ENCODE results near the gene C1orf232.

C1orf232 gene

GRCh38 chr1:26180010-26180506, 11.3 kb upstream of the C1orf232 start:
- no peak for FAIRE-seq
- no peak for DNase-seq (ENCODE audit: low spot score)

DNA sequence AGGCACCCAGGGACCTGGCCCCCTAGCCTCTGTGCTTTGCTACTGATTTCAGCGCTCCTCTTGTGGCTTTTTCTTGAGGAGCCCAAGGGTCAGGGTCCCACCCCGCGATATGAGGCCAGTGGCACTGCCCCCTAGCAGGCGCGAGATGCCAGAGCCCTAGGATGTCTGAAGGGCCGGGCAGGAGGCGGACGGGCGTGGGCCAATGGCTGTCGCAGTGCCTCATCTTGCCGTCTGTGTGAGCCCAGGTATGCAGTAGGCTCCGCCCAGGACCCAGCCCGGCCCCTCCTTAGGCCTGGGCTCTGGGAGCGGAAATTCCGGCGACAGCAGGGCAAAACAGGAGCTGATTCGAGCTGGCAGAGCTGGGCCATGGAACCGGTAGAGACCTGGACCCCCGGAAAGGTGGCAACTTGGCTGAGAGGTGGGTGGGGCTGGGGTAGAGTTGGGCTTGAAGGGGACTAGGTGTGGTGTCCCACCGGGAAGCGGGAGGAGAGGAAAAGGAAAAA, 8.5 kb upstream of the C1orf232 start, which contains the start of gene CNKSR1:
TSS of gene CNKSR1 (plus strand) at position 310 of the 503 bp plus-strand sequence. CDS start at position 367, 57 bp downstream.
- FAIRE-seq (no peak), DNase-seq (ENCODE audit: low spot score) (no peak)

- FAIRE-seq (no peak), DNase-seq (ENCODE audit: low spot score) (no peak)
These were observed 6.6 kb upstream of the C1orf232 start for GRCh38 chr1:26175346-26175745.

DNA sequence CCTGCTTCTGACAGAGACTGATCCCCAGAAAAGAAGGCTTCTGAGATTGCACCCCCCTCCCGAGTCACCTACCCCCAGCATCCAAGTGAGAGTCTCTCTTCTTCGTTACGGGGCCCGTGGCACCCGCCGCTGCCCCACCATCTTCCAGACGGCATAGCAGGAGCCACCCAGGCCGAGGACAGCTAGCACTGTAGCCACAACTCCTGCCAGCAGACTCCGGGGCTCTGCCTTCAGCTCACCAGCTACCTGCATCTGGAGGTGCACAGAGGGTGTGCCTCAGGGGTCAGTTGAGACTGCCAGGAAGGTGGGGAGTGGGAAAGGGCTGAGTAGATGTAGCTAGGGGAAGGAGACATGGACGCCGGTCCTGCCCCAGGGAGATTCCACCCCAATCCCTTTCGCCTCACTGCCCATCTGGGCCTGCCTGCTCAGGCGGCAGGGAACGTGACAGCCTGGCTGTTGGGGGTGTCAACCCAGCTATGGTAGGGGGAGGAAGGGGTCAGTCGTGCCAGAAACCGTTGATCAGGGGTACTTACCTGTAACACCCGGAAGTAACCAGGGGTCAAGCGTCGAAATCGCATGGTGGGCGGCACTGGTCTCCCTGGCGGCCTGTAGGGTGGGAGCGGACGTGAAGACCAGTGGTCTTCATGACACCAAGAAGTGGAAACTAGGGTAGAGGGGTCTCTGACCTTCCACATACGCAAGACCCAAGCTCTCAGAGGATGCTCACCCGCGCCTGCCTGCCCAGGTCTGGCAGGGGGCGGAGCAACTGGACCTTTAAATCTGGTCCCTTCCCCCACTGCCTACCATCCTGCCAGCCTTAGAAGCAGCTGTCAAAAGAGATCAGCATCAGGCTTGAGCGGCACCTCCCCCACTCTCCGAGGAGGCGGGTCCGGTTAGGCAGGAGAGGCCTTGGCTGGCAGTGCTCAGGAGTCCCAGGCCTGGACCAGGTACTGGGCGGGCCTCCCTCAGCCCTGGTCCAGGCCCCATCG, 2.6 kb upstream of the C1orf232 start, which contains the start of gene ZNF593OS:
TSS of gene ZNF593OS (minus strand) at position 749 of the 989 bp plus-strand sequence. CDS start at position 578, 171 bp downstream.
- FAIRE-seq (no peak), DNase-seq (ENCODE audit: low spot score) (no peak)

GRCh38 chr1:26170472-26170821, 1.7 kb upstream of the C1orf232 start:
- DNase-seq (ENCODE audit: low spot score), result no peak
- FAIRE-seq, result no peak

DNA sequence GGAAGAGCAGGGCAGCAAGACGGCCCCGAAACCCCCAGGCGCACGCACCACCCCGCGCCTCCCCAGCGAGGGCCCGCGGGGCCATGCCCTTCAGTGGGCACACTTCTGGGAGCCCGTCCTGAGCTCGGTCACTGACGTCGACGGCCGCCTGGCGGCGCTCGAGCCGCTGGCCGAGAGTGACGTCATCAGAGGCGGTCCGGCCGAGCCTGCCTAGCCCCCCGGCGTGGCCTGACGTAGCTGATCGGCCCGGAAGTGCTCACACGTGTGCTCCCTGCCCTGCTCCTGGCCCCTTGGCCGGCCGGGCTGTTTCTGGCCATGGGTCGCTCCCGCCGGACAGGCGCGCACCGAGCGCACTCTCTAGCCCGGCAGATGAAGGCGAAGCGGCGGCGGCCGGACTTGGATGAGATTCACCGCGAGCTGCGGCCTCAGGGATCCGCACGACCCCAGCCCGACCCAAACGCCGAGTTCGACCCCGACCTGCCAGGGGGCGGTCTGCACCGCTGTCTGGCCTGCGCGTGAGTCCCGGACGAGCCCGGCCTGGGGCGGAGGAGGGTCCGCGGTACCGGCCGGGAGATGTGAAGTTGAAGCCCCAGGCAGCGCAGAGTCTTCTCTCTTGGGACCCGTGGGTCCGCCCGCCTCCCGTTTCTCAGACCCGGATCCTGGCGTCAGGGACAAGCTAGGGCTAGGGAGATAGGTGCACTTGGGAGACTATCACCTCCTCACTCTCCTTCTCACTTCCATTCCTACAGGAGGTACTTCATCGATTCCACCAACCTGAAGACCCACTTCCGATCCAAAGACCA, 1.1 kb upstream of the C1orf232 start, which contains the start of gene ZNF593:
TSS of gene ZNF593 (plus strand) at position 240 of the 803 bp plus-strand sequence. CDS start at position 316, 76 bp downstream.
- peak; percentile 89 for DNase-seq (ENCODE audit: low spot score)
- no peak for FAIRE-seq

DNA sequence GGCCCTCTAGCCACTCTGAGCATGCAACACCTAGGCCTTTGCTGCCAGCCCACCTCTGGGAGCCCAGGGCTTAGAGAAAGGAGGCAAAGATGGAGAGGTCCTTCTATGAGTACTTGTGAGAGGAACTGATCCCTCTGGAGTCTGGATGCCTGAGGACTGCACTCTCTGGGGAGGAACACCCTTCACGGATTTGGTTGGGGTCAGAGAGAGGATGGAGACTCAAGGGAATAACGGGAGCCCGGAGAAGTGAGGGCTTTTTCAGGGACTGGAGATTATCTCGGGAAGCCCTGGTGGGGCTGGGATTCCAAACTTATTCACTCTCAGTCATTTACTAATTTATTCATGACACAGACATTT, 413 bp upstream of the C1orf232 start:
- DNase-seq (ENCODE audit: low spot score) (no peak), FAIRE-seq (no peak)

DNA sequence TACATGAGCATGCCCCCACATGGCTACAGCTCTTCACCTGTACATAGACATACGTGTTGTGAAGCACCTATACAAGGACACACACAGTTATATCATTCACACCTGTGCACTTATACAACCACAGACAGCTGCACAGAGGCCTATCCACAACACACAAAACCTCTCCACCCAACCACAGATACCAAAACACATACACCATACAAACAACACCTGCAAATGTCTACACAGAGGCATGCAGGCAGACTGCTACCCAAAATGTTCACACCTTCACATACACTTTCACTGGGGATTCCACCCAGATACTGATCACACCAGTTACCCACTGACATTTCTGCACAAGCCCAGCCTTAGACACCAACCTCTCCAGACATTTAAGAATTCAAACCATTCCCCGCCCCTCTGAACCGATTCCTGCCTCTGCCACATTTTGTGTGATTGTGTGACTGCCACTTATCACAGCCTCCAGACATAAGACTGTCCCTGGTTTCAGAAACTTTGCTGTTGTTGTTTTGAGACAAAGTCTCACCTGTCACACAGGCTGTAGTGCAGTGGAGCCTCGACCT, 2.0 kb downstream of the C1orf232 start:
- DNase-seq (ENCODE audit: low spot score), result no peak

GRCh38 chr1:26164861-26165842, 3.6 kb downstream of the C1orf232 start:
- DNase-seq (ENCODE audit: low spot score) (no peak), FAIRE-seq (no peak)

More for the DNA sequence above, 2.0 kb downstream of the C1orf232 start:
- FAIRE-seq, result no peak

DNA sequence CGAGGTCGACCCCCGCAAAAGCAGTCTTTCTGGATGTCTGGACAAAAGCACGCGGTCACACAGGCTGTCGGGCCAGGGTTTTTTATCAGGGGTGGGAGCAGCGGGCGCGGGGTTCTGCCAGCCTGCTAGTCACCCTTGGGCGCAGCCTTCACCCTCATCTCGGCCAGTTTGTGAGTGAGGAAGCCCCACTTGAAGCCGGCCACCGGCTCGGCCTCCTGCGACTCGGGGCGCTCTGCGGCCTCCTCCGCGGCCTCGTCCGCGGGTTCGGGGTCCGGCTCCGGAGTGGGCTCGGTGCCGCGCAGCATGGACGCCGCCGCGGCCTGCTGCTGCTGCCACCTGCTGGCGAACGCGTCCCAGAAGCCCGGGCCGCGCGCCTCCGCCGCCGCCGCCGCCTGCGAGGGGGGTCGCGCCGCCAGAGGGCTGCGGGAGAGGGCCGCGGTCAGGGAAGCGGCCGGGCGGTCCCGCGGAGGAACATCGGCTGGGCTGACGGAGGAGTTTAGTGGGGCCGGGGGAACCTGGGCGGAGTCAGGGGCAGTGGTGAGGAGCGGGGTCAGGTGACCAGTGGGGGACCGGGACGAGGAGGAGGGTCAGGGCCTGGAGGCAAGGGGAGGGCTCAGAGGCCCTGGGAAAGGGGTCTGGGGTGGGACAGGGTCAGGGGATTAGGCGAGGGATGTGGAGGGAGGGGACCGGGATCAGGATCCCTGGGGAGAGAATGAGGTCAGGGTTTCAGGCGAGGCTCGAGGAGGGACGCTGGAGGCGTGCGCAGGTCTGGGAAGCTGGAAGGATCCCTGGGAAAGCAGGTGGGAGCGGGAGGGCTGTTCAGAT, 4.5 kb downstream of the C1orf232 start:
- DNase-seq (ENCODE audit: low spot score) (no peak), FAIRE-seq (no peak)

DNA sequence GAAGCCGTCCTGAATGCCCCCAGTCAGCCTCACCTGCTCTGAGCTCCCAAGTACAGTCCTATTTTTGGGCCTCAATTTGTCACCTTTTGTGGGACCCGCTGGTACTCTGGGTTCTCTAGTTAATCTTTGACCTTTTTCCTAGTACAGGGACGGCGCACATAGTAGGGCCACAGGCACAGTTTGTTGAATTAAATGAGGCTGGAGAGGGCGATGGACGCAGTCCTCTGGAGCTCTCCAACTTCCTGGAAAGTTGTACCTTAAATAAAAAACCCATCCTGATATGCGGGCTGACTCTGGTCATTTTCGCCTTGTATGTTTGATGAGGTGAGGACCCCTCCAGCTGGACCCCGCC, 5.1 kb downstream of the C1orf232 start:
- FAIRE-seq (no peak), DNase-seq (ENCODE audit: low spot score) (no peak)

- DNase-seq (ENCODE audit: low spot score) (no peak), FAIRE-seq (no peak)
These were observed 6.5 kb downstream of the C1orf232 start for GRCh38 chr1:26162220-26162709.

- DNase-seq (ENCODE audit: low spot score) (peak; percentile 14), FAIRE-seq (no peak)
These were observed 7.1 kb downstream of the C1orf232 start for GRCh38 chr1:26161415-26162219.

- no peak for FAIRE-seq
- no peak for DNase-seq (ENCODE audit: low spot score)
These were observed 8.0 kb downstream of the C1orf232 start for GRCh38 chr1:26160527-26161414.

GRCh38 chr1:26159743-26160039, 9.1 kb downstream of the C1orf232 start:
- FAIRE-seq (no peak), DNase-seq (ENCODE audit: low spot score) (no peak)

DNA sequence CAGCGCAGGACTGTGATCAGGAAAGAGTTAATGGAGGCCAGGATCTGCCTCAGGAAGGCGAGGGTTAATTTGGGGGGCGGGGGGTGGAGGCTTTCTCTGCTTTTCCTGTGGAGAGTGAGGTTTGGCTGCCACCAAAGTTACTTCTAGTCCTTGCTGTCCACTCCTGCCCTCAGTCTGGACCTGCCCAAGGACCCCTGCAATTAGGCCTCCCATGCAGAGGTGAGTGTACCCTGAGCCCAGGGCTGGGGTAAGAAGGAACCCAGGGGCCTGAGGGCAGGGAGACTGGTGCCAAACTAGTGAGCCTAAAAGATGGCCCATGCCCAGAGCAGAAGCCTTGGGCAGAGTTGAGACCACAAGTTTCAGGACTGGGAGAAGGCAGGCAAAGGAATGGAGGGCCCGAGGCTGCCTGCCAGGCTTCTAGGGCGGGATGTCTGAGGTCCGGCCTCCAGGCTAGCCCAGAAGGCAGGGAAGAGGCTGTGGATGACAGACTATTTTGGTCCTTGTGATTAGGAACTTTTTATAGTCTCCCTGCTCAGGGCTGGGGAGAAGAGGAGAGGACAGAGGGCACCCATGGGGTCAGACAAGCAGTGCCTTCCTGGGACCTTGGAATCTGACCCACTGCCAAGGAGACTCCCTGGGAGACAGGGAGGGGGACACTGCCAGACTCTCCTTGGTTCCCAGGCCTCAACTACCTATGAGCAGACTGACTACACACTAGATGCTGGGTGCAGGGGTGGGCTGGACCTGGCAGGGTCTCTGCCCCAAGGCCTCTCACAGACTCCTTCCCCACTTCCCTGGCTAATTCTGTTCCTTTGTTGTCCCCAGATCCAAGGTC, 9.6 kb downstream of the C1orf232 start, which contains the start of gene FAM110D:
TSS of gene FAM110D (plus strand) at position 172 of the 835 bp plus-strand sequence. CDS start 2,213 bp downstream, outside the sequence.
- DNase-seq (ENCODE audit: low spot score) (no peak), FAIRE-seq (no peak)

All from RCC 7860 (cell line).